A549 (cell line): ENCODE data around the gene INTS14. TPM values are rescaled to one million over a fixed set of nuclear protein-coding genes. Genes with fewer than 3 reads are reported as not detected.

Source experiments
- ATAC-seq, 2 experiments: fragments of 200-7000 bp in 1 of 2; fragments of >200 bp in 1 of 2; cut with Nextera tagmentation in 1 of 2; cut with Tn5 transposase in 1 of 2; 3 replicates each; pipeline versions ENCODE4 v1.8.0 to v1.9.1; 2018 to 2020; ENCODE audit warnings: mild to moderate bottlenecking in 1 of 2, moderate library complexity in 1 of 2
- CTCF ChIA-PET: fragments of 300-600 bp; sonication (Branson Sonifier 250); formaldehyde crosslinking; extraction: SDS; loops from one replicate; lab custom pipeline; 2021; ENCODE audit warnings: antibody characterized with exemption, inconsistent platforms; lab: Yijun Ruan, JAX
- POLR2A ChIA-PET: fragments of 350-600 bp; formaldehyde crosslinking; extraction: SDS; loops from one replicate; lab custom pipeline; 2021; ENCODE audit warnings: antibody characterized with exemption, inconsistent platforms; lab: Yijun Ruan, JAX
- DNase-seq, 2 experiments: peaks; one replicate each; pipeline versions ENCODE4 v3.0.0 to v3.0.0-alpha.2; 2011 to 2016; ENCODE audit warnings: low read depth in 1 of 2, low spot score in 1 of 2
- FAIRE-seq: peaks from 2 replicates; lab custom pipeline; 2011; peaks lifted over from hg19 to GRCh38; lab: Jason Lieb, UNC
- H3K27ac ChIP-seq, 2 experiments: fragments of >200 bp; sonication (Bioruptor Twin); formaldehyde crosslinking; 3 replicates each; pipeline ENCODE4 v1.5.1; 2016 to 2017
- H3K4me1 ChIP-seq: fragments of >200 bp; sonication (Bioruptor Twin); formaldehyde crosslinking; 3 replicates; pipeline ENCODE4 v1.6.1; 2016
- H3K4me2 ChIP-seq: fragments of >200 bp; sonication (Bioruptor Twin); formaldehyde crosslinking; 3 replicates; pipeline ENCODE4 v1.6.1; 2016
- H3K4me3 ChIP-seq: fragments of >200 bp; sonication (Bioruptor Twin); formaldehyde crosslinking; 3 replicates; pipeline ENCODE4 v1.5.1; 2016
- H3K9me3 ChIP-seq: fragments of >200 bp; sonication (Bioruptor Twin); formaldehyde crosslinking; 3 replicates; pipeline ENCODE4 v1.6.1; 2016
- BCL3 ChIP-seq: fragments of >200 bp; sonication (Bioruptor Twin); formaldehyde crosslinking; IDR thresholded peaks from 3 replicates; pipeline ENCODE4 v1.6.1; 2016
- CBX8 ChIP-seq: fragments of 200-600 bp; sonication (generic); IDR thresholded peaks from 2 replicates; pipeline ENCODE4 v1.6.1; 2016
- E2F6 ChIP-seq: IDR thresholded peaks from 2 replicates; pipeline ENCODE4 v1.6.1; 2012; ENCODE audit warnings: low read depth, borderline replicate concordance
- EHF ChIP-seq: fragments of 250-450 bp; sonication (Bioruptor Pico); IDR thresholded peaks from 2 replicates; pipeline ENCODE4 v1.5.0; 2020; ENCODE audit warnings: mild to moderate bottlenecking
- ELK1 ChIP-seq: fragments of 150-350 bp; IDR thresholded peaks from 2 replicates; pipeline ENCODE4 v1.6.1; 2014; ENCODE audit warnings: low read depth, mild to moderate bottlenecking, low read length
- FOXS1 ChIP-seq: fragments of 250-450 bp; sonication (Bioruptor Pico); IDR thresholded peaks from 2 replicates; pipeline ENCODE4 v1.5.0; 2020; ENCODE audit warnings: mild to moderate bottlenecking, moderate library complexity
- HEYL ChIP-seq: fragments of 250-450 bp; sonication (Bioruptor Pico); IDR thresholded peaks from 2 replicates; pipeline ENCODE4 v1.8.0; 2021; ENCODE audit warnings: mild to moderate bottlenecking, moderate library complexity
- JUNB ChIP-seq: fragments of >200 bp; sonication (Bioruptor Twin); formaldehyde crosslinking; IDR thresholded peaks from 2 replicates; pipeline ENCODE4 v1.6.1; 2016
- MAFK ChIP-seq: fragments of 450-650 bp; IDR thresholded peaks from 2 replicates; pipeline ENCODE4 v1.6.1; 2014; ENCODE audit not compliant: partially characterized antibody
- MAX ChIP-seq: IDR thresholded peaks from 2 replicates; pipeline ENCODE4 v1.6.1; 2012
- NPAS2 ChIP-seq: fragments of 250-450 bp; sonication (Bioruptor Pico); IDR thresholded peaks from 2 replicates; pipeline ENCODE4 v1.8.0; 2022; ENCODE audit warnings: mild to moderate bottlenecking, moderate library complexity, borderline replicate concordance
- POLR2AphosphoS2 ChIP-seq: conservative IDR thresholded peaks from 2 replicates; pipeline ENCODE4 v1.6.1; 2012; ENCODE audit warnings: low read length, improper control_type of control experiment, inconsistent platforms
- RNF2 ChIP-seq: fragments of 200-600 bp; sonication (generic); IDR thresholded peaks from 2 replicates; pipeline ENCODE4 v1.6.1; 2016; ENCODE audit warnings: low read depth, mild to moderate bottlenecking, antibody characterized with exemption, moderate library complexity, borderline replicate concordance
- SMC3 ChIP-seq: fragments of >200 bp; sonication (Bioruptor Twin); formaldehyde crosslinking; IDR thresholded peaks from 3 replicates; pipeline ENCODE4 v1.6.1; 2018; ENCODE audit warnings: inconsistent platforms
- SREBF2 ChIP-seq: fragments of 450-650 bp; IDR thresholded peaks from 2 replicates; pipeline ENCODE4 v1.6.1; 2014; ENCODE audit warnings: mild to moderate bottlenecking, moderate library complexity
- ZC3H11A ChIP-seq: fragments of 450-650 bp; IDR thresholded peaks from 2 replicates; pipeline ENCODE4 v1.6.1; 2014; ENCODE audit warnings: antibody characterized with exemption, mild to moderate bottlenecking
- WGBS: methylation state at CpG from one replicate; pipeline ENCODE4 v1.1.6; 2017; ENCODE audit errors: missing lambda C conversion rate; 5-methylcytosine and 5-hydroxymethylcytosine counted together
- polyA plus RNA-seq, 4 experiments: library from polyadenylated mRNA; depleted of rRNA in 3 of 4; stranded (reverse); fragments of >200 nt; fragmentation: RNase III in 1 of 4; extraction: RNeasy Plus Mini Kit Qiagen cat#74134 plus additional on column Dnase treatment in 1 of 4; gene quantifications; 2 replicates in 3 of 4; 3 replicates in 1 of 4; pipeline ENCODE4 v1.2.3, GENCODE V29; 2011 to 2017
- TF ChIP-seq, protein P1 (sequence below): IDR thresholded peaks from 2 replicates; pipeline ENCODE4 v1.6.1; 2012
- TF ChIP-seq, protein P2 (sequence below): fragments of 250-450 bp; sonication (Bioruptor Pico); IDR thresholded peaks from 2 replicates; pipeline ENCODE4 v1.5.0; 2021; ENCODE audit warnings: mild to moderate bottlenecking, moderate library complexity, borderline replicate concordance

Gene INTS14
- polyA plus RNA-seq, 2 of the 4 experiments (the other 2 are of a cell fraction), result 38.1 to 82.1 TPM

GRCh38 chr15:65541231-65541820 lies 69.6 kb downstream of the INTS14 start:
- ChIA-PET CTCF (interaction anchor here (1.3 to 1.5 kb wide), 2 partner anchors 44 to 141 kb away, joined by 3 read pairs; no protein-coding TSS in a partner anchor), POLR2A (interaction anchor here (1.2 kb wide), 1 partner anchor 11 kb away, joined by 7 read pairs; the partner anchor contains the start of gene HACD3)
- H3K9me3 ChIP-seq, result no peaks in the 10 kb centered on the region
- H3K27ac ChIP-seq, result no peak overlapping the region
- H3K4me1 ChIP-seq, result no peaks in the 10 kb centered on the region
- DNase-seq, result no peak
- 92% methylated on average over 3 of the region's 3 CpGs for WGBS
- no peak overlapping the region for H3K4me2 ChIP-seq
- H3K4me3 ChIP-seq, result no peak overlapping the region
- TF ChIP-seq MAFK (no peak), NPAS2 (no peak), HEYL (CRISPR knock-in tag) (no peak), EHF (CRISPR knock-in tag) (no peak)
- ATAC-seq, result no peak
- no peak for FAIRE-seq

- Histone ChIP-seq H3K4me3 (no peak overlapping the region), H3K27ac (no peak overlapping the region), H3K4me2 (no peak overlapping the region), H3K4me1 (peaks cover 1% of the 10 kb centered on the region; the same call in 2 of the 3 replicates), H3K9me3 (no peaks in the 10 kb centered on the region)
- ATAC-seq, result no peak
- ChIA-PET POLR2A (no interaction called here), CTCF (interaction anchor here (0.6 to 1.8 kb wide), 5 partner anchors 19 to 692 kb away, joined by 3 to 5 read pairs (median 3); no protein-coding TSS in a partner anchor)
- no peak for DNase-seq
- TF ChIP-seq FOXS1 (no peak), JUNB (no peak), HEYL (CRISPR knock-in tag) (no peak), SREBF2 (no peak), MAX (no peak), ELK1 (no peak), SMC3 (no peak), BCL3 (no peak), POLR2AphosphoS2 (no peak)
- FAIRE-seq, result no peak
- 94% methylated on average over 1 of the region's 1 CpG for WGBS
Observed at GRCh38 chr15:65540314-65540713, 70.6 kb downstream of the INTS14 start.

DNA sequence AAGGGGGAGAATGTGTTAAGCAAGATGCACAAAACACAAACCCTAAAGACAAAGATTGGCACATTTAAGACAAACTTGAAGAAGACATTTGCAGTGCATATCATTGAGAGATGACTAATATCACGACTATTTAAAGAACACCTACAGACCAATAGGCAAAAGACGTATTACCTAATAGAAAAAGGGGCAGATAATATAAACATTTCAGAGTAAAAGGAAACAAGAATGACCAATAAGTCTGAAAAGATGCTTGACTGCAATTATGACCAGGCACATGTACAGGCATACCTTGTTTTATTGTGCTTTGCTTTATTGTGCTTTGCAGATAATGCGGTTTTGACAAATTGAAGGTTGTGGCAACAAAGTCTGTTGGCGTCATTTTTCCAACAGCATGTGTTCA lies 75.7 kb downstream of the INTS14 start:
- POLR2A ChIA-PET, result no interaction called here
- no peak for ATAC-seq
- TF ChIP-seq ZC3H11A (no peak), E2F6 (no peak)
- TF ChIP-seq, all 56 proteins: peak for 0
- H3K9me3 ChIP-seq, result no peaks in the 10 kb centered on the region
- no peak for DNase-seq
- CTCF ChIA-PET, result interaction anchor here (0.6 kb wide), 1 partner anchor 55 kb away, joined by 3 read pairs; no protein-coding TSS in a partner anchor
- no peak overlapping the region for H3K27ac ChIP-seq
- H3K4me3 ChIP-seq, result no peak overlapping the region
- H3K4me1 ChIP-seq, result peaks cover 40% of the 10 kb centered on the region
- no peak overlapping the region for H3K4me2 ChIP-seq
- 85% methylated on average over 4 of the region's 4 CpGs for WGBS
- FAIRE-seq, result no peak

DNA sequence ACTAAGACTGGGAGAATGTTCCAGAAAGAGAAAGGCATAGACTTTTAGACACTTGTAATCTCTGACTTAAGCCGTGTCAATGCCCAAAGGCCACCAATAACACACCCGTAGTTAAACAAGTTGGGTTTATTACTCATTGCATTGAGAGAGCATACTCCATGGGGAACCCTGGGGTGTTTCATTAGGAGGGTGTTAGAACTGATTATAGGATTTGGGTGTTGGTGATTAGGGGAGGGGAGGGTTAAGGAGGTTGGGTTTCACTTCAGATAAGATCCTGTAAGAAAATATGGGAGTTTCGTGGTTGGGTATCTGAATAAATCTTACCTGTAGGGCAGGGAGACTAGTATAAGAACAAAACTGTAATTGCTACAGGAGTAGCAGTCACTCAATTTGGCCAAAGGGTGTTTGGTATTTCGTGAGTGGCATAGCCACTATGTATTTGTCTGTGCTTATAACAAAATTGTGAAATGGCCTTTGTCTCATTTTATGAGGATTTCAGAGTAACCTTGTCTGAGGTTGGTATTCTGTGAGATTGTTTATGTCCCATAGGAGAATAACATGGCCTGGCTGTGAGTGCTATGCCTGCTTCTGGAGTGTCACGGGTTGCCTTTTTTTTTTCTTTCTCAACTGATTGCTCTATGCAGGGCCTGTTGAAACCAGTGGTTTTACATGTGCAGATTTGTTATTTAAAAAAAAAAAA lies 77.7 kb downstream of the INTS14 start:
- H3K4me3 ChIP-seq, result no peak overlapping the region
- peak overlapping the region; percentile 95 for H3K4me2 ChIP-seq
- peaks cover 44% of the 10 kb centered on the region for H3K4me1 ChIP-seq
- H3K27ac ChIP-seq, result no peak overlapping the region
- DNase-seq (no peak), FAIRE-seq (no peak), ATAC-seq (no peak)
- ChIA-PET POLR2A (no interaction called here), CTCF (interaction anchor here (1.0 to 1.4 kb wide), 2 partner anchors 16 to 62 kb away, joined by 3 read pairs; no protein-coding TSS in a partner anchor)
- H3K9me3 ChIP-seq, result no peaks in the 10 kb centered on the region
- WGBS, result 58% methylated on average over 5 of the region's 5 CpGs
- TF ChIP-seq EHF (CRISPR knock-in tag), result no peak
- no peak for TF ChIP-seq MAX
- no peak for TF ChIP-seq RNF2
- TF ChIP-seq JUNB, result no peak
- TF ChIP-seq NPAS2, result no peak
- TF ChIP-seq CBX8, result no peak
- TF ChIP-seq, protein P1, sequence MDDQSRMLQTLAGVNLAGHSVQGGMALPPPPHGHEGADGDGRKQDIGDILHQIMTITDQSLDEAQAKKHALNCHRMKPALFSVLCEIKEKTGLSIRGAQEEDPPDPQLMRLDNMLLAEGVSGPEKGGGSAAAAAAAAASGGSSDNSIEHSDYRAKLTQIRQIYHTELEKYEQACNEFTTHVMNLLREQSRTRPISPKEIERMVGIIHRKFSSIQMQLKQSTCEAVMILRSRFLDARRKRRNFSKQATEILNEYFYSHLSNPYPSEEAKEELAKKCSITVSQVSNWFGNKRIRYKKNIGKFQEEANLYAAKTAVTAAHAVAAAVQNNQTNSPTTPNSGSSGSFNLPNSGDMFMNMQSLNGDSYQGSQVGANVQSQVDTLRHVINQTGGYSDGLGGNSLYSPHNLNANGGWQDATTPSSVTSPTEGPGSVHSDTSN, result no peak
- no peak for TF ChIP-seq ELK1
- TF ChIP-seq, protein P2, sequence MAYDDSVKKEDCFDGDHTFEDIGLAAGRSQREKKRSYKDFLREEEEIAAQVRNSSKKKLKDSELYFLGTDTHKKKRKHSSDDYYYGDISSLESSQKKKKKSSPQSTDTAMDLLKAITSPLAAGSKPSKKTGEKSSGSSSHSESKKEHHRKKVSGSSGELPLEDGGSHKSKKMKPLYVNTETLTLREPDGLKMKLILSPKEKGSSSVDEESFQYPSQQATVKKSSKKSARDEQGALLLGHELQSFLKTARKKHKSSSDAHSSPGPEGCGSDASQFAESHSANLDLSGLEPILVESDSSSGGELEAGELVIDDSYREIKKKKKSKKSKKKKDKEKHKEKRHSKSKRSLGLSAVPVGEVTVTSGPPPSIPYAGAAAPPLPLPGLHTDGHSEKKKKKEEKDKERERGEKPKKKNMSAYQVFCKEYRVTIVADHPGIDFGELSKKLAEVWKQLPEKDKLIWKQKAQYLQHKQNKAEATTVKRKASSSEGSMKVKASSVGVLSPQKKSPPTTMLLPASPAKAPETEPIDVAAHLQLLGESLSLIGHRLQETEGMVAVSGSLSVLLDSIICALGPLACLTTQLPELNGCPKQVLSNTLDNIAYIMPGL (CRISPR knock-in tag), result no peak
